A673 (cell line): Measurements from ENCODE around the gene CFAP61. TPM values are rescaled to one million over a fixed set of nuclear protein-coding genes. Genes with fewer than 3 reads are reported as not detected.

Experiments used
- BruUV-seq: library from RNA; stranded (reverse); fragments of 400-500 nt; replicated peaks from 2 replicates; lab custom pipeline; 2021; lab: Mats Ljungman, UMichigan
- CTCF ChIA-PET: fragments of 300-600 bp; sonication (Branson Sonifier 250); formaldehyde crosslinking; loops from one replicate; lab custom pipeline; 2022; ENCODE audit warnings: antibody characterized with exemption; lab: Charles Lee
- POLR2A ChIA-PET: fragments of 300-600 bp; sonication (Branson Sonifier 250); formaldehyde crosslinking; loops from one replicate; lab custom pipeline; 2022; ENCODE audit warnings: antibody characterized with exemption; ENCODE audit not compliant: low non-redundant PET; lab: Charles Lee
- DNase-seq: peaks from one replicate; pipeline ENCODE4 v3.0.0-alpha.2; 2015; ENCODE audit warnings: low spot score
- H3K27ac ChIP-seq: fragments of 200-600 bp; sonication (generic); 2 replicates; pipeline ENCODE4 v1.5.1; 2016; ENCODE audit warnings: mixed run types, low read depth, mild to moderate bottlenecking, mixed read lengths, antibody characterized with exemption, low read length; ENCODE audit not compliant: poor library complexity, severe bottlenecking
- H3K27me3 ChIP-seq: fragments of 200-600 bp; sonication (generic); replicated peaks from 2 replicates; pipeline ENCODE4 v1.6.1; 2017; ENCODE audit warnings: mixed run types, low read depth, mild to moderate bottlenecking, mixed read lengths, antibody characterized with exemption, low read length; ENCODE audit not compliant: insufficient read depth, poor library complexity
- H3K36me3 ChIP-seq: fragments of 200-600 bp; sonication (generic); 2 replicates; pipeline ENCODE4 v1.6.1; 2016; ENCODE audit warnings: mixed run types, mild to moderate bottlenecking, mixed read lengths, antibody characterized with exemption, low read length; ENCODE audit not compliant: insufficient read depth, poor library complexity, severe bottlenecking
- H3K4me1 ChIP-seq: fragments of 200-600 bp; sonication (generic); 2 replicates; pipeline ENCODE4 v1.6.1; 2017; ENCODE audit warnings: mixed run types, mild to moderate bottlenecking, mixed read lengths, antibody characterized with exemption, low read length; ENCODE audit not compliant: insufficient read depth, poor library complexity, severe bottlenecking
- H3K4me3 ChIP-seq: fragments of 200-600 bp; sonication (generic); 2 replicates; pipeline ENCODE4 v1.5.1; 2016; ENCODE audit warnings: low read depth, mixed run types, mild to moderate bottlenecking, mixed read lengths, low read length; ENCODE audit not compliant: poor library complexity, severe bottlenecking
- H3K9me3 ChIP-seq: fragments of 200-600 bp; sonication (generic); 2 replicates; pipeline ENCODE4 v1.6.1; 2016; ENCODE audit warnings: mixed run types, low read depth, mild to moderate bottlenecking, mixed read lengths, antibody characterized with exemption, low read length; ENCODE audit not compliant: poor library complexity, severe bottlenecking
- EZH2 ChIP-seq: fragments of 200-600 bp; sonication (generic); IDR thresholded peaks from 2 replicates; pipeline ENCODE4 v1.6.1; 2017; ENCODE audit warnings: borderline replicate concordance, low read depth, mild to moderate bottlenecking, mixed read lengths, antibody characterized with exemption, low read length; ENCODE audit not compliant: poor library complexity, severe bottlenecking
- intact Hi-C: fragments of 100-400 bp; cut with micrococcal nuclease; formaldehyde crosslinking; loops from one replicate; pipeline ENCODE4 v1.10.0; 2022; ENCODE audit not compliant: unreplicated experiment
- total RNA-seq: library from RNA; stranded (reverse); gene quantifications from 2 replicates; pipeline ENCODE4 v1.2.3, GENCODE V29; 2021
- TF ChIP-seq, protein P1 (sequence below): fragments of 300-800, 200-600 bp; sonication (generic); conservative IDR thresholded peaks from 2 replicates; pipeline ENCODE4 v1.5.1; 2017; ENCODE audit warnings: low read depth, mild to moderate bottlenecking, antibody characterized with exemption, low read length, moderate library complexity, mixed read lengths

Gene CFAP61
- total RNA-seq, 1 experiment from 2014 or later: not detected

DNA sequence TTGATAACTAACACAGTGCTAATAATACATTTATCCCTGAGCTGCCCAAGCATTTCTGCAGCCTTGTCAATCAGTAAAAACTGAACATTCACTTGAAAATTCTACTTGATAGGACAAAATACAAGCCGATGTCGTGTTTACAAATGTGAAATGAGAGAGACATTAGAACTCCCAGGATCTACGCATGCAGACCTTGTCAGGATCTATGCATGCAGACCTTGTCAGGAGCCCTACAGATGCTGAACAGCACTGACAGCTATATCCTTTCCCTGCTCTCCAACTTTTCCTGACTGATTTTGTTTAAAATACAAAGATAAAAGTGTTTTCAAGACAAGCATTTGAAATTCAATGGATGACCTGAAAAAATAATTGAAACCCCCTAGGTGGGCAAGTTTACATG lies 344.5 kb downstream of the CFAP61 start:
- no TSS peak for BruUV-seq
- Histone ChIP-seq H3K4me3 (no peak overlapping the region), H3K9me3 (no peaks in the 10 kb centered on the region), H3K27ac (no peak overlapping the region), H3K4me1 (no peaks in the 10 kb centered on the region), H3K27me3 (no peaks in the 10 kb centered on the region), H3K36me3 (no peaks in the 10 kb centered on the region)
- intact Hi-C loops: no loop called here
- DNase-seq: no peak
- CTCF ChIA-PET: no interaction called here
- POLR2A ChIA-PET: no interaction called here
- TF ChIP-seq, protein P1, sequence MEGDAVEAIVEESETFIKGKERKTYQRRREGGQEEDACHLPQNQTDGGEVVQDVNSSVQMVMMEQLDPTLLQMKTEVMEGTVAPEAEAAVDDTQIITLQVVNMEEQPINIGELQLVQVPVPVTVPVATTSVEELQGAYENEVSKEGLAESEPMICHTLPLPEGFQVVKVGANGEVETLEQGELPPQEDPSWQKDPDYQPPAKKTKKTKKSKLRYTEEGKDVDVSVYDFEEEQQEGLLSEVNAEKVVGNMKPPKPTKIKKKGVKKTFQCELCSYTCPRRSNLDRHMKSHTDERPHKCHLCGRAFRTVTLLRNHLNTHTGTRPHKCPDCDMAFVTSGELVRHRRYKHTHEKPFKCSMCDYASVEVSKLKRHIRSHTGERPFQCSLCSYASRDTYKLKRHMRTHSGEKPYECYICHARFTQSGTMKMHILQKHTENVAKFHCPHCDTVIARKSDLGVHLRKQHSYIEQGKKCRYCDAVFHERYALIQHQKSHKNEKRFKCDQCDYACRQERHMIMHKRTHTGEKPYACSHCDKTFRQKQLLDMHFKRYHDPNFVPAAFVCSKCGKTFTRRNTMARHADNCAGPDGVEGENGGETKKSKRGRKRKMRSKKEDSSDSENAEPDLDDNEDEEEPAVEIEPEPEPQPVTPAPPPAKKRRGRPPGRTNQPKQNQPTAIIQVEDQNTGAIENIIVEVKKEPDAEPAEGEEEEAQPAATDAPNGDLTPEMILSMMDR: no peak
- TF ChIP-seq EZH2: no peak

- DNase-seq: no peak
- Histone ChIP-seq H3K27me3 (no peaks in the 10 kb centered on the region), H3K4me3 (no peak overlapping the region), H3K36me3 (no peaks in the 10 kb centered on the region), H3K4me1 (no peaks in the 10 kb centered on the region), H3K27ac (no peak overlapping the region), H3K9me3 (no peaks in the 10 kb centered on the region)
- no peak for TF ChIP-seq EZH2
- TF ChIP-seq, protein P1: no peak
- BruUV-seq: no TSS peak
- intact Hi-C loops: no loop called here
- ChIA-PET CTCF (no interaction called here), POLR2A (no interaction called here)
Observed at GRCh38 chr20:20398123-20398522, 345.8 kb downstream of the CFAP61 start.

GRCh38 chr20:20399531-20400500 lies 347.5 kb downstream of the CFAP61 start:
- intact Hi-C loops: no loop called here
- TF ChIP-seq, protein P1: no peak
- TF ChIP-seq EZH2: no peak
- DNase-seq: no peak
- ChIA-PET CTCF (no interaction called here), POLR2A (no interaction called here)
- H3K4me3 ChIP-seq: no peak overlapping the region
- BruUV-seq: no TSS peak
- H3K27ac ChIP-seq: no peak overlapping the region
- H3K4me1 ChIP-seq: no peaks in the 10 kb centered on the region
- no peaks in the 10 kb centered on the region for H3K27me3 ChIP-seq
- no peaks in the 10 kb centered on the region for H3K36me3 ChIP-seq
- no peaks in the 10 kb centered on the region for H3K9me3 ChIP-seq
